ENCODE results near the gene ZNF536.
"Not testable (repeated sequence)": the region's sequence is repeated elsewhere in the genome, so short reads cannot be mapped to it uniquely, and the experiment has no call there.

ZNF536 gene

DNA sequence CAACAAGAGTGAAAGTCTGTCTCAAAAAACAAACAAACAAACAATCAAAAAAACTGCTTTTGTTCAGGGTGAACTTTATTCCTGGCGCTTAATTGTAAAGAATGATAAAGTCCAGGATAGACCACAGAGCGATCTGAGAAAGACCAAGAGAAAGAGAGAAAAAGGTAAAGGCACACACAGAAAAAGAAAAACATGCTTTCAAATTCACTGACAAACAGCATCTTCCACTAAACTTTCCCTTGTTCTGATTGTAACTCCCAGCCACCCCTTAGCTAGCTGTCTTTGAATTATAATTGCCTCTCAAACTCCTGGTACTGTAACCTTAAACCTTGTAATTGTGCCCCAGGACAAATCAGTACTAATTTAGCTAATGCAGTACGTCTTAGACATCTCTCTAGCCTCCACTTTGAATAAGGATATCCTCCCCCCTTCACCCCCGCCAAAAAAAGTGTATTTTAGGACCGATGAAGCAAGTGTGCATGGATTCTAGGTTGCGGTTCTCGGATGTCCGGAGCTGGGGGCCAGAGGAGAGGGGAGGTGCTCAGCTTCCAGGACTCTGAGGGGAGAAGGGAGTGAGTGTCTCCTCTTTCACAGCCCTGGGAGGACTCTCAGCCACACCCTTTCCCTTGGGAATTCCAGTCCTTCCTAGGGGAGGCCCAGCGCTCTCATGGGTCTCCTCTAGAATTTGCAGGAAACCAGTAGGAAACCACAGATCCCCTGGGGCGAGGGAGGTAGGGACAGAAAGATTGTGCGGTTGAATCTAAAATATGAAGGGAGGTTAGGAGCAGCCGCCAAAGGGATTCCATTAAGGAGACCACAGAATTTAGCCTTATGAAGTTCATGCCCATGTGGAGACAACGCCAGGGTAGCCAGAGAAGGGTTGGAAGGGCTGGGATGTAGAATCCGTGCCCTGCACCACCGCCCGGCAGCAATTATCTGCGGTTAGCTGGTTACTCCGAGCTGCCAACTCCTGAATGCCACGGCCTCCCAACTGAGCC, 19.7 kb downstream of the ZNF536 start:
- no peak for DNase-seq

DNA sequence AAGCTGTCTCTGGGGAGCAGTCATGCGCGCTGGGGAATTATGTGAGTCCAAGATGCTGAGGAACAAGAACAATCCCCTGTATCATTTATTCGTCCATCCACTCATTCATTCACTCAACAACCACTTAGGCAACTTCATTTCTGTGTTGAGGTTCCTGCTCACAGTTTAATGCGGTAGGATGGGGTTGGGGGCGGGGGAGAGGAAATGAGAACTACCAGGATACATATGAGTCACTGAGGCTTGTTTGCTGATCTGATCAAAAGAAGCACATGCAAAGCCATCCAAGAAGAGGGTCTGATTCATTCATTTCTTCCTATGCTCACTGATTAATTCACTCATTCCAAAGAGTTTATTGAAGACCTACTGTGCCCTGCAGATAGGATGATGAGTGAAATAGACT, 20.9 kb downstream of the ZNF536 start:
- DNase-seq = no peak

DNA sequence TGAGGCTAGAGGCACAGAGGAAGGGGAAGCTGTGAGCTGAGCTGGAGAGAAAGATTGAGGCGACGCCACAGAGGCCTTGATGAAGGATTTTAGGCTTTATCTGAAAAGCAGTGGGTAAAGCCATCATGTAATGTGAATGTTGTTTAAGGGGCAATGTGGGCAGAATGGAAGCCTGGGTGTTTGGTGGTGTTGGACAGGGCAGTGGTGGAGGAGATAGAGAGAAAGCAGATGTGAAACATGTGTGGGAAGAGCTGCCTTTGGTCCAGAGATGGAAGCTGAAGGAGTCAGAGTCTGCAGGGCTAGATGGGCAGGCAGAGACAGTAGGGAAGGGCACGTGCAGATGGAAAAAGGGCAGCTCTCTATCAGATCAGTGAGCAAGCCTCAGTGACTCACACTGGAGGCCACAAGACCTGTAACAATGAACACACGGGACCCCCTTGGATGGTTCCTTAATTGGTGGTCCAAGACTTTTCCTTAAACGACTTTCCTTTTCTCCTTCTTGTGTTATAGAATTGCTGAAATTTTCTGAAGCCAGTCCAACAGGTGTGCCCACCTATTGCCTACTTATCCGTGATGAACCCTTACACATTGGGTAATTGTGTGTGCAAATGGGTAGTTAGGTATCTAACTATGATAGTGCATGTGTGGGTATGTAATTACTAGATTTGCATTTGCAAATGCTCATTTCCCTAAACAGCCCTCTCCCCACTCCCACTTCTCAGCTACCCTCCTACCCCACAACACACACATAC, 21.7 kb downstream of the ZNF536 start:
- DNase-seq = no peak

DNA sequence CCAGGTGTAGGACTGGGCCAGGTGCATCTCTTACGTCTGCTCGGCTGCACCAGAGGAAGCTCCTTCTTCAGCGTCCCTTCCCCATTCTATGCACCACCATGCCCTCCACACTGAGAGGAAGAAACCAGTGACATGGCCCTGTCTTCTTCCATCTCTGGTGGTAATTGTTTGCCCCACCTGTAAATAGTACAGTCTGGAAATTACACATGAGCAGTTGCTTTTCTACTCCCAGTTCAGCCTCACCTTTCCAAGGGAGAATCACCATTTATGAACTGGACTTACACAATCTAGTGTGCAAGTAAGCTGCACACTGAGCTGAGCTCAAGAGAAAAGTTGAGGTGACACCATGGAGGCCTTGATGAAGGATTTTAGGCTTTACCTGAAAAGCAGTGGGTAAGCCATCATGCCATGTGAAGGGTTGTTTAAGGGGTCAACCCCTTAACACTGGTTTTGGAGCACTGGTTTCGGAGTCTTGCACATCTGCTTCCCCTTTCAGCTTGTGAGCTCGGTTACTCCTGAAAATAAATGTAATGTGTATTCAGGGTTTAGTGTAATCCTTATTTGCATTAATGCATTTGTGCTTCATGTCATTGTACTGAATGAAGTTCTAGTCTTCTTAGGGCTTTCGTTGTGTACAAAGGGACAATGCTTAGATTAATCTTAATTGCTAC, 22.4 kb downstream of the ZNF536 start:
- DNase-seq = no peak

DNA sequence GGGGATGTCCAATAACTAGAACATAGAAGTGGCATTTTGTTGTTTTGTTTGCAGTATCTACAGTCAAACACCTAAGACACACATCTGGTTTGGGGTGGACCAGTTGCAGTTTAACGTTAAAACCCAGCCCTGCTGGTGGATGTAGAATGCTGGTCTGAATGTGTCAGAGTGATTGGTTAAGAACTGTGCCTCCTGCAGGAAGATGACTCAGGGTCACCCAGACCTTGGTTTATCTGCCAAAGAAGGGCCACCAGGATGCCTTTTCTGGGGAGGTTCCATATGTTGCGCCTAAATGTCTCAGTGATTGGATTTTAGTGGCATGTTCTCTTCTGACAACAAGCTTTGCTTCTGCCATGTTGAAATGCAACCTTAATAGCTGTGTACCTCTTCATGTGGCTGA, 23.1 kb downstream of the ZNF536 start:
- no peak for DNase-seq

DNA sequence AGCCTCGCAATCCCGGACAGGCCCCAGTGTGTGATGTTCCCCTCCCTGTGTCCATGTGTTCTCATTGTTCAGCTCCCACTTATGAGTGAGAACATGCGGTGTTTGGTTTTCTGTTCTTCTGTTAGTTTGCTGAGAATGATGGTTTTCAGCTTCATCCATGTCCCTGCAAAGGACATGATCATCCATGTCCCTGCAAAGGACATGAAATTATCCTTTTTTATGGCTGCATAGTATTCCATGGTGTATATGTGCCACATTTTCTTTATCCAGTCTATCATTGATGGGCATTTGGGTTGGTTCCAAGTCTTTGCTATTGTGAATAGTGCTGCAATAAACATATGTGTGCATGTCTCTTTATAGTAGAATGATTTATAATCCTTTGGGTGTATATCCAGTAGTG, 26.4 kb downstream of the ZNF536 start:
- not testable (repeated sequence) for DNase-seq

DNA sequence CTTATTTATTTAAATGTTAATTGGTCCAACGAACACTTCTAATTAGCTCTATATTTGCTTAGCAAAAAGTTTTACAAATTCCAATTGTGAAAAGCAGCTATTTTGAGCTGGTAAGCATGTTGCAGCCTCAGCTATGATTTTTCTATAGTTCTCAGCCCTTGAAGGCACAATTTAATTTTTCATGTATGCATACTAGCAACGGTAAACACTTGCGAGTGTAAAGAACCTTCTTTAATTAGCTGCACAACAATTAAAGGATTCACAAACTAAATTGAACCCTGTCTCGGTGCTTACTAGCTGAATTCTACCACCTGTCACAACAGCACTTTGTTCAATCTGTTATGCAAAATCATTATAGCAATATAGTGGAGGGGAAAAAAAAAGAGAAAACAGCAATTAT, 29.8 kb downstream of the ZNF536 start:
- DNase-seq = no peak

DNA sequence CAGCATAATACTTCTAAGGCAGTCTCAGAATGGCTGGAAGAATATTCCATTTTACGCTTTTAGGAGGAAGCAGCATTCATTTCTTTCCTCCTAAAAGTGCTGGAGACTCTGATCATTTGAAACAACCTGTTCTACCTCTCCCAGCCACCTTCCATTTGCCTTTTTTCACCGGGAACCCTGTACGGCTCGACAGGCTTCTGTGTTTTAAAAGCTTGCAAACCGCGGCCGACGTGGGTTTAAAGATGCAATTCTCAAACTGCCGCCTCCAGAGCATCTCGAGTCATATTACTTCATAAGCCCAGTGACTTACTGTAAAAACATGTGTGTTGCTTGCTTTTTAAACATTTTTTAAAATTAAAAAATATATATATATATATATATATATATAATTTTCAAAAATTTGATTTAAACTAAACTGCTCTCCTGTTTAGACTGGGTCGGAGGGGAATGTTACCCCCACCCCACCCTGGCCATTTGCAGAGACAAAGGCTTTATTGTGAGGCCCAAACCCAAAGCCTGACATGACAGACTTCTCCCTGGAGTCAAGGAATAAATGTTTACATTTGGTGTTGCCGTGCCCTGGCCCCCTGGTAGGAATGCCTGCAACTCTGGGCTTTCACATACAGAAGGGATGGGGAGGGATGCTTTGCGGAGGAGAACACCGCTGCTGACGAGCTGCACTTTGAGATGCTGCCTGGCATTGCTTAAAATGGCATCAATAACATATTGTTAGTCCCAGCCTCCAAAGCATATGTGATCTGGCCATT, 30.4 kb downstream of the ZNF536 start:
- no peak for DNase-seq

DNA sequence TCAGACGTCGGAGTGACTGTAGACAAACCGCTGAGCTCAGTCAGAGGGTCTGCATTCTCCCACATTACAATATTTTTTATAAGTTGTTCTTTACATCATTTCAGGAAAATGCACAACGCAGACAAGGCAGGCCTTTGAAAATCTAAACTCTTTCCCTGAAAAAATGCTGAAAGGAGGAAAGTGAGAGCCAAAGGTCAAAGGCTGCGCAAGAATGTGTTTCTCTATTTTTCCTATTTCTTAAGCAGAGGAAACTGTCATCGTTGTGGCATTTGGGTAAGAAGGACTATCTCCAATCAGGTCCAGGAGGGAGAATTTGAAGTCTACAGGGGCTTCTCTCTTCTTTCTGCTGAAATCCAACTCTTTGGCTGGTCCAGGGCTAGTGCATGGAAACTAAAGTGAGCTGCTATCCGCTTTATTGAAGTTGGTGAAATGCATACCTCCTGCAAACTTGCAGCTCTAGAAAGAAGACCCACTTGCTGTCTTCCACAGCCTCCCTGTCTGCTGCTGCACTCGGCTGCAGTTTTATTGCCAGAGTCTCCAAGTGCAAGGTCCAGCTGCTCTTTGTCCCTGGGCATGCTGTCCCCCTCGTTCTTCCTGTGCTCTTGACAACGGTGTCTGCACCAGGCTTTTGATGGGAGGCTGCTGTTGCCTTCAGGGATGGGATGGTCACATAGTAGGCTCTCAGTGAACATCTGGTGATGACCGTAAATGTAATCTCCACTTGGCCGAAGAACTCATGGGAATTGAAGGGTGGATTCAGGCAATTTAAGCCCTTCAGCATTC, 31.2 kb downstream of the ZNF536 start:
- no peak for DNase-seq

DNA sequence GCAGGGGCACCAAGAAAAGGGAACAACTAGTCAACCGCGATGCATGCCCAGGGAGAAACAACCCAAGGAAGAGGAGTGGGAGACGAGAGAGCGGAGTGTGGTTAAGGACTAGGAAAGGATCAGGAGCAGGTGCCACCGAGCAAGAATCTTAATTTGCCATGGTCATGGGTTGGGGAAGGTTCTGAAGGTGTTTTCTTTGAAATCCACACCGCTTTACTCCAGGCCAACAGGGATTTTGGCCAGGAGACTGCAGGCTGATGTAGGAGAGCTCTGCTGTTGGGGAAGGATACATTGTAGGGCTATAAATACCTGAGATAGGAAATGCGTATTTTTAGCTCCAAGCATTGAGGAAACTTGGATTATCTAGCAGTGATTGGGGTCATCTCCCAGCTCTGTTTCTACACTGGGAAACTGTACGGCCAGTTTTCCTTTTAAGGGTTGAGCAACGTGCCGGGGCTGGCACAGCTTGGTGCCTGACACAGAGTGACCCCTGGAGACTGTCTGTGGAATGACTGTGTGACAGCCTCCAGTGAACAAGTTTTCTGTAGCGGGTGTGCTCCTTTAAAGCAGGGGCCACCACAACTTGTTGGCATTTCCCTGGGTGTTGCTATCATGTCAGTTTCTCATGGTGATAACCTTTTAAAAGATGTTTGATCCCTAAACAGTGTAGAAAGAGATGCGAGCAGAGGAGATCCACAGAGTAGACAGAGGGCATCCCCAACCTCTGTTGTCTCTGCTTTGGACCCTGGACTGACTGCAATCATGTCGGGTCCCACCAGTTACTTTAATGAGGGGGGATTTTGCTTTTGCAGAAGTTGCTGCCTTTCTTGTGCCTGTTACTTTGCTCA, 34.3 kb downstream of the ZNF536 start:
- no peak for DNase-seq

DNA sequence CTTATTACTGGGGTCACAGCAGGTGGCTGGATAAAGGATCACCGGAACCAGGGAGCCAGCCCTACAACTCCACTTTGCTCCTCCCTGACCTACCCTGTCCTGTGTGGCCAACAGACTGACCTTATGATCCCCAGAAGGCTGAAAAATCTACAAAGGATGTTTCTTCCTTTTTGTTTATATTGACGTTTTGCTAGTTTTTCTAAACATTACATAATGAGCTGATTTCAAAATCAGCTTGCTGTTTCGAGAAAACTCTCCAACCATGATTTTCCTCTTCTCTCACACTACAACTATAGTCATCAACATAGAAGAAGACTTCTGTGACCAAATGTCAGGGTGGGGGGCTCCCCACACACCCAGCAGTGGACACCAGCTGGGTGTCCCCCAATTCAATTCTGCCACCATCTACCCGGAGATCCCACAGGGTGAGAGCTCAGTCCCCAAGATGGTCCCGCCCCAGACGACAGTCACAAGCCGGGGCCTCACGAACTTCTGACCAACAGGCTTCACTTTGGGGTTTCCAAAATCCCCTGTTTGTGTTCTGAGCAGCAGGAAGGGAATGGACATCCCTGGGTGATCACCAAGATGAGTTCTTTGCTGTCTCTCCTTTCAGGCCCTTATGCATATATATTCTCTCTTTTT, 35.0 kb downstream of the ZNF536 start:
- DNase-seq = no peak

DNA sequence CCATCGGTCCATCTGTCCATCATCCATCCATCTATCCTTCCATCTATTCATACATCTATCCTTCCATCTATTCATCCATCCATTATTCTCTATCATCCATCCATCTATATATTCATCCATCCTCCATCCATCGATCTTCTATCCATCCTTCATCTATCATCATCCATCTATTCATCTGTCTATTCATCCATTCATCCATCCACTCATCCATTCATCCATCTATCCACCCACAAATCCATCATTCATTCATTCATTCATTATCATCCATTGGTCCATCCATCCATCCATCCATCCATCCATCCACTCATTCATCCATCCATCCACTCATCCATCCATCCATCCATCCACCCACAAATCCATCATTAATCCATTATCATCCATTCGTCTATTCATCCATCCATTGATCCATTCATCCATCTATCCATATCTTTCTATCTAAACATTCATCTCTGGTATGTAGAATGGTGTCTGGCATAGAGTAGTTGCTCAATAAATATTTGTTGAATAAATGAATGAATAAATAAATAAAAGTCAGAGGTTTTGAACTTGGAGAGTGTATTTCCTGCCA, 36.6 kb downstream of the ZNF536 start:
- DNase-seq = no peak

DNA sequence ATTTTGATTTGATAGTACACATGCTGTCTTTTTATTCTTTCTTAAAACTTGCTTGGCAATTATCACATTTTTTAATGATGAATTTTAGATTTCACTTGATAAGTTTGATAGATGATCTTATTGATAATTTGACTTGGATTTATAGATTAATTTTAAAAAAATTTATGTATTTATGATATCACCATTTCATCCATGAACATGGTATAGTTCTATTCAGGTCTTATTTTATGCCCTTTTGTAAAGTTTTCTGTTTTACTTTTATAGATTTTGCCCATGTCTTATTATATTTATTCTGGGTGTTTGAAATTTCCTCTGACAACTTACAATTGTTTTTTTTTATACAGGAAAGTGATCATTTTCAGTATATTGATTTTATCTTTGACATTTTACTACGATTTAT, 39.5 kb downstream of the ZNF536 start:
- no peak for DNase-seq

DNA sequence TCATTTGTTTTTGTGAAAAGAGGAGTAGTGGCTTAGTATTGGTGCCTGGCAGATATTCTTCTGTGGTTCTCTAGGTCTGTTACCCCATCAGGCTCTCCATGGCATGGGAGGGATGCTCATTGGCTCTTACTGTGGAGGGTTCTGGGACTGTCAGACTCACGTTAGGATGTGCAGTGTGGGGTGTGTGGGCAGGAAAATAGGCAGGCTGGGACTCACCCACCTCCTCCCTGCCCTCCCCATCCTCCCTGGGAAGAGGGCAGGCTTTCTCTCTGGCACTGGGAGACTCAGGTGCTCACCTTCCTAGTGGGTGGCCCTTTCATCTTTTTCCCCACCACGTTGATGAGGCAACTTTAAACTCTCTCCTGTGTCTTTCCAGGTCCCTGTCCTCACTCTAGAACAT, 44.2 kb downstream of the ZNF536 start:
- DNase-seq = no peak

DNA sequence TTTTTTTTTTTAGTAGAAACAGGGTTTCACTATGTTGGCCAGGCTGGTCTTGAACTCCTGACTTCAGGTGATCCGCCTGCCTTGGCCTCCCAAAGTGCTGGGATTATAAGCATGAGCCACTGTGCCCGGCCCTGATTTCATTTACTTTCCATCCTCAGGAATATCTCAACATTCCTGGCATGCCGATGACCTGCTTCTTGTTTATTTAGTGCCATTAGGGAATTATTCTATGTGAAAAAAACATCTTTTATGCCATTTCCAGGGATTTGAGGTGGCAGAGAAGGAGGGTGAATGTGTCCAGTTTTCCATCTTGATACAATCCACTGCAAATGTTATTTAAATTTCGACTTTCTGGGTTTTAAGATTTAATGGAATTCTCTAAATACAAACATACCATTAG, 45.0 kb downstream of the ZNF536 start:
- DNase-seq = not testable (repeated sequence)

DNA sequence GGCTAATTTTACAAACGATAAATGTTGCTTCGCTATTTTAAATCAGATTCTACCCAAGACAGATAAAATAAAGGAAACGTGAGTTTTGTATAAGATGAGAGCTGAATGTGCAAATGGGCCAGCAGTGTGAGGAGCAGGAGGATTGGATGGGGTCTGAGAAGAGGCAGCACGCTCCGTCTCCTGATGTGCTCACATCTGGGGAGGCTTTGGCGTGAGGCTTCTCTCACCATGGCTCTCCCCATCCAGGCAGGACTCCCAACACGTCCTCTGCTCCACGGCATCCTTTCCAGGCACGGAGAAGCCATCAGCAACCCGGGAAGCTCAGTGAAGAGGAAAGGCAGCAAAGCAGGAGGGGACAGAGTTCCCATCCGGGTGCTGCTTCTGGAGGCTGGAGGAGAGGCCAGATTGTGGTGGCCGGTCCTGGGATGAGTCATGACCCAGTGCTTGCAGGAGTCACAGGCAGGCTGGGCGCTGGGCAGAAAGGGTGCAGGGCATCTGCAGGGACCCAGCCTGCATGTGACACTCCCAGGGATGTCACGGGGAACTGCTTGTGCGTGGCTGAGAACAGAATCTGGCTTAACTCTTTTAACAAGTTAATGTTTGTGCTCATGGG, 47.5 kb downstream of the ZNF536 start:
- DNase-seq = no peak

DNA sequence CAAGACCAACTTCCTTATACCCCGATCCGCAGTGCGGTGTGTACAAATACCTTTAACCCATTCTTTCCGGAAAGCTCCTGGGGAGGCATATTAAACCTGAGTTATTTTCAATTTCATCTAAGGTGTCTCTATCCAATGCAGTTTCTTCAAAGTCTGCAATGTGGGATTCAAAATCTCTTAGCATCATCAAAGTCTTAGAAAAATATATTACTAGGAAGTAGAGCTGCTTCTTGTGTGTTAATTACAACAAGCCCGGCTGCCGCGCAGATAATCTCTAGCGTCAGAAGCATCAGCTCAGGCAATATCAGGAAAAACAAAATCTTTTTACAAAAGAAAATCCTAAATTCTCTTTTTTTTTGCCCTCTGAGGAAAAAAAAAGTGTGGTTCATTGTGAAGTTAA, 48.1 kb downstream of the ZNF536 start:
- DNase-seq = no peak

DNA sequence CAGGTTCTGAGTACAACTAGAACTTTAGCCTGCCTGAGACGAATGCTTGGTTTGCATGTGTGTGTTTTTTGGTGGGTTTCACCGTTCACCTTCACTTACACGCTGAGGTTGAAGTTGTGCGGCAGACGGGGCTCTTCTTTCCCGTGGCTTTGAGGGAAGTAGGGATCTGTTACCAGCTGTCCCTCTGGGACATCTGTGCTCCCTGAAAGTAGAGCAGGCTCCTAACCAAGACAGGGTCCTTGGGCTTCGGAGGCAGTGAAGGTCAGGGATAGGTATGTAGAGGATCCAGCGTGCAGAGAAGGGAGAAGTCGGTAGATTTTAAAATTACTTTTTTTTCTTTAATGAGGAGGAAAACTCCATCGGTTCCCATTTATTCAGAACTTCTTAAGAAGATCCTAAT, 48.7 kb downstream of the ZNF536 start:
- DNase-seq = no peak

DNA sequence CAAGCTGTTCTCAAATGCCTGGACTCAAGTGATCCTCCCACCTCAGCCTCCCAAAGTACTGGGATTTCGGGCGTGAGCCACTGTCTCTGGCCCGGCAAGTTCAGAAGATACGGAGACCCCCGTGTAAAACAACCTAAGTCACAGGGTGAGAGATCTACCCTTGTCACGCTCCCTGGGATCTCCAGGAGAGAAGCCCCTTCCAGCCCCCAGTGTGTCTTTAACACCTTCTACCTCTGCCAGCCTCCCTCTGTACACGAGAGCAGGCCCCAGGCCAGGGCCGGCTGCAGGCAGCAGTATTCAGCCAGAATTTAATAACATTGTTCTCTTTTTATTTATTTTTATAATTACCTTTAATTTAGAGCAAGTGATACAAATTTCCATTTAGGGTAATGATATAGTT, 49.4 kb downstream of the ZNF536 start:
- no peak for DNase-seq

DNA sequence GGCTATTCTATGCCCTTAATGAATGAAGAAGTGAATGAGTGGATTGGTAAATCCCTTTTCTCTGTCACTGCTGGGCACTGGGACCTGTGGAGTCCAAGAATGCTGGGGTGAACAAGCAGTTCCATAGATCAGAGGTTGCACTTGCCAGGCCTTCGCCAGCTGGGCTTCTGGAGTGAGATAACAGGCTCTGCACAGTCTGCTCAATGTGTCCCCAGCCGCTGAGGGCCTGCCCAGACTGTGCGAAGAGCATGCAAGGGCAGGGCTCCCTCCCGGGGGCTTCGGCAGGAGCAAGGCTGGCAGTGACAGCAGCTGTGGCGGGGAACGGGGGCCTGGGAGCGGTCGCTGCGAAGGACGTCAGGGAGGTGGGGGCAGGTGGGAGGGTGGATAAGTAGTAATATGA, 51.3 kb downstream of the ZNF536 start:
- DNase-seq = no peak
